GM23248 (cell line): Measurements from ENCODE around the gene UVRAG. TPM values are rescaled to one million over a fixed set of nuclear protein-coding genes. Genes with fewer than 3 reads are reported as not detected.
A peak's percentile ranks its signal among the peaks of the same experiment; 100 is the strongest.

Experiments
- DNase-seq: peaks from one replicate; pipeline ENCODE4 v3.0.0-alpha.2; 2015
- H2AFZ ChIP-seq: fragments of 200-600 bp; sonication (generic); 2 replicates; pipeline ENCODE4 v1.6.1; 2016; ENCODE audit warnings: antibody characterized with exemption
- H3F3A ChIP-seq: fragments of 200-600 bp; sonication (generic); 2 replicates; pipeline ENCODE4 v1.6.1; 2016; ENCODE audit warnings: mild to moderate bottlenecking, antibody characterized with exemption, mixed run types; ENCODE audit not compliant: insufficient read depth
- H3K27ac ChIP-seq: fragments of 200-600 bp; sonication (generic); 2 replicates; pipeline ENCODE4 v1.5.1; 2016; ENCODE audit warnings: mild to moderate bottlenecking
- H3K27me3 ChIP-seq: fragments of 200-600 bp; sonication (generic); replicated peaks from 2 replicates; pipeline ENCODE4 v1.6.1; 2016; ENCODE audit warnings: mild to moderate bottlenecking; ENCODE audit not compliant: insufficient read depth
- H3K36me3 ChIP-seq: fragments of 200-600 bp; sonication (generic); 2 replicates; pipeline ENCODE4 v1.6.1; 2016; ENCODE audit warnings: low read depth, mild to moderate bottlenecking
- H3K4me1 ChIP-seq: fragments of 200-600 bp; sonication (generic); 2 replicates; pipeline ENCODE4 v1.6.1; 2016; ENCODE audit warnings: mild to moderate bottlenecking; ENCODE audit not compliant: insufficient read depth
- H3K4me2 ChIP-seq: fragments of 200-600 bp; sonication (generic); one replicate; pipeline ENCODE4 v1.6.1; 2016; ENCODE audit warnings: mild to moderate bottlenecking; ENCODE audit not compliant: unreplicated experiment
- H3K4me3 ChIP-seq: fragments of 200-600 bp; sonication (generic); 2 replicates; pipeline ENCODE4 v1.5.1; 2016; ENCODE audit warnings: mild to moderate bottlenecking
- H3K79me2 ChIP-seq: fragments of 200-600 bp; sonication (generic); 2 replicates; pipeline ENCODE4 v1.6.1; 2016; ENCODE audit warnings: mild to moderate bottlenecking; ENCODE audit not compliant: insufficient read depth
- H3K9ac ChIP-seq: fragments of 200-600 bp; sonication (generic); 2 replicates; pipeline ENCODE4 v1.6.1; 2016; ENCODE audit warnings: mild to moderate bottlenecking
- H3K9me2 ChIP-seq: fragments of 200-600 bp; sonication (generic); 2 replicates; pipeline ENCODE4 v1.6.1; 2016; ENCODE audit warnings: mixed run types, mild to moderate bottlenecking, moderate library complexity; ENCODE audit not compliant: insufficient read depth
- H3K9me3 ChIP-seq: fragments of 200-600 bp; sonication (generic); one replicate; pipeline ENCODE4 v1.6.1; 2017; ENCODE audit warnings: low read depth
- H4K20me1 ChIP-seq: fragments of 200-600 bp; sonication (generic); 2 replicates; pipeline ENCODE4 v1.6.0; 2016; ENCODE audit not compliant: insufficient read depth
- EZH2 ChIP-seq: fragments of 200-600 bp; sonication (generic); IDR thresholded peaks from 2 replicates; pipeline ENCODE4 v1.6.1; 2018; ENCODE audit warnings: antibody characterized with exemption, mild to moderate bottlenecking; ENCODE audit not compliant: insufficient read depth, poor library complexity, severe bottlenecking
- EZH2phosphoT487 ChIP-seq: fragments of 200-600 bp; sonication (generic); IDR thresholded peaks from 2 replicates; pipeline ENCODE4 v1.6.1; 2018; ENCODE audit warnings: antibody characterized with exemption, moderate library complexity, mild to moderate bottlenecking, low read depth; ENCODE audit not compliant: insufficient read depth
- WGBS, 2 experiments: methylation state at CpG; one replicate each; pipeline ENCODE4 v1.1.6; 2015 to 2017; ENCODE audit warnings: low lambda C conversion rate in 2 of 2, low coverage in 1 of 2; ENCODE audit errors: missing lambda C conversion rate in 2 of 2; 5-methylcytosine and 5-hydroxymethylcytosine counted together
- in situ Hi-C: fragments of 300-500 bp; cut with MboI; formaldehyde crosslinking; loops from 2 replicates; pipeline ENCODE4 v1.15.0; 2020
- polyA plus RNA-seq: library from polyadenylated mRNA; unstranded; fragments of >200 nt; fragmentation: Nextera tagmentation; extraction: Ambion mirVana; gene quantifications from 2 replicates; pipeline ENCODE4 v1.2.1, GENCODE V29; 2016
- total RNA-seq: library from RNA; depleted of rRNA; stranded (reverse); fragments of >200 nt; shearing (Covaris generic); gene quantifications from 2 replicates; pipeline ENCODE4 v1.2.3, GENCODE V29; 2014

The UVRAG gene
- total and polyA plus RNA-seq, 2 experiments from 2014 or later, result 9.9 to 11.0 TPM

- no peaks in the 10 kb centered on the region for H3K9me3 ChIP-seq
- 0 out of 2 replicates have a peak, but pooled peaks cover 8% of the 10 kb centered on the region for H3K4me1 ChIP-seq
- no peak overlapping the region for H3K27ac ChIP-seq
- in situ Hi-C loops, result no loop called here
- 98 to 100% methylated on average over 3 of the region's 3 CpGs for WGBS, 2 experiments
- no peak overlapping the region for H3K9ac ChIP-seq
- no peaks in the 10 kb centered on the region for H3F3A ChIP-seq
- 0 out of 2 replicates have a peak, but pooled peaks cover 11% of the 10 kb centered on the region for H3K79me2 ChIP-seq
- no peaks in the 10 kb centered on the region for H3K9me2 ChIP-seq
- H2AFZ ChIP-seq, result no peak overlapping the region
- no peaks in the 10 kb centered on the region for H3K36me3 ChIP-seq
- no peak overlapping the region for H3K4me2 ChIP-seq
- DNase-seq, result no peak
- no peaks in the 10 kb centered on the region for H3K27me3 ChIP-seq
- H4K20me1 ChIP-seq, result no peaks in the 10 kb centered on the region
- no peak overlapping the region for H3K4me3 ChIP-seq
- TF ChIP-seq EZH2 (no peak), EZH2phosphoT487 (no peak)
Observed at GRCh38 chr11:75944515-75944914, 129.5 kb downstream of the UVRAG start.

DNA sequence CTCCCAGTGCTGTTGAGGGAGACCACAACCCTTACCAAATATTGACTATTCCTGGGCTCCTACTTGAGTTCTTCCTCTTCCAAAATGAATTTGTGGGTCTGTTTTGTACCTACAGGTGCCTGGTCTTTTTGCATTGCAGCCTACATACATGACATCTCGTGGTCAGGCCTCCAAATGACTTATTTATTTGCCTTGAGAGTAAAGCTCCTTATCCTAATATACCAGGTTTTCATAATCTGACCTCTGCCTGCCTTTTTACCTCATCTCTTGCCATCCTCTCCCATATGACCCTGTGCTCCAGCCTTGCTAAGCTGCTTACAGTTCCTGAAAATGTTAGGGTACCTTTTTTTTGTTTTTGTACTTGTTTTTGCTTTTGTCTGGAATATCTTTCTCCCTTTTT, 130.4 kb downstream of the UVRAG start:
- H3K79me2 ChIP-seq, result peaks cover 10% of the 10 kb centered on the region
- no peak overlapping the region for H3K4me2 ChIP-seq
- H3K27ac ChIP-seq, result no peak overlapping the region
- H3K4me3 ChIP-seq, result no peak overlapping the region
- 0 out of 2 replicates have a peak, but pooled peaks cover 13% of the 10 kb centered on the region for H3K4me1 ChIP-seq
- H3K9ac ChIP-seq, result no peak overlapping the region
- H3K27me3 ChIP-seq, result no peaks in the 10 kb centered on the region
- H3K9me2 ChIP-seq, result no peaks in the 10 kb centered on the region
- TF ChIP-seq EZH2phosphoT487, result no peak
- no peak for TF ChIP-seq EZH2
- H3K9me3 ChIP-seq, result no peaks in the 10 kb centered on the region
- H4K20me1 ChIP-seq, result no peaks in the 10 kb centered on the region
- H3K36me3 ChIP-seq, result no peaks in the 10 kb centered on the region
- in situ Hi-C loops, result no loop called here
- H3F3A ChIP-seq, result peaks cover 4% of the 10 kb centered on the region
- no peak overlapping the region for H2AFZ ChIP-seq
- no peak for DNase-seq
- WGBS, 2 experiments, result 100% methylated on average over 1 of the region's 1 CpG

DNA sequence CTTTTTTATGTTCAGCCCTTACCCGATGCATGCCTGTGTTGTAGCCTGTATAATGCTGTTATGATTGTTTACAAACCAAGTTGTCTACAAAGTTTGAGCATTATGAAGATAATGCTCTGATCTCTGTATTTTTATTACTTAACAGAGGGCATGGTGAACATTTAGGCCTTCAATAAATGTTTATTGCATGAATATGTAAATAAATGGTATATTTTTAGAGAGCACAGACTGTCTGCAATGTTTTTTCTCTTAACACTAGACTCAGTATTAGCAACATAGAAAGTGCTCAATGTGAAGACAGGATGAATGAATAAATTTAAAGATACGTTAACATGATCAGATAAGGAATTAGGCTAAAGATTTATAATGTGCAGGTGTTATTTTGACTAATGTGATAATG, 130.9 kb downstream of the UVRAG start:
- no peak for TF ChIP-seq EZH2
- no peak for TF ChIP-seq EZH2phosphoT487
- no peak for DNase-seq
- peaks cover 13% of the 10 kb centered on the region for H3K79me2 ChIP-seq
- H3K4me2 ChIP-seq, result no peak overlapping the region
- H4K20me1 ChIP-seq, result no peaks in the 10 kb centered on the region
- H3K27ac ChIP-seq, result no peak overlapping the region
- no peaks in the 10 kb centered on the region for H3K9me2 ChIP-seq
- H3K4me3 ChIP-seq, result no peak overlapping the region
- H3K9me3 ChIP-seq, result no peaks in the 10 kb centered on the region
- no peak overlapping the region for H3K9ac ChIP-seq
- WGBS, 2 experiments, result 95 to 100% methylated on average over 2 of the region's 2 CpGs
- 0 out of 2 replicates have a peak, but pooled peaks cover 13% of the 10 kb centered on the region for H3K4me1 ChIP-seq
- no peaks in the 10 kb centered on the region for H3K36me3 ChIP-seq
- in situ Hi-C loops, result no loop called here
- no peak overlapping the region for H2AFZ ChIP-seq
- peaks cover 4% of the 10 kb centered on the region for H3F3A ChIP-seq
- no peaks in the 10 kb centered on the region for H3K27me3 ChIP-seq

- in situ Hi-C loops, result no loop called here
- Histone ChIP-seq H4K20me1 (no peaks in the 10 kb centered on the region), H3F3A (peaks cover 4% of the 10 kb centered on the region), H3K9me3 (no peaks in the 10 kb centered on the region), H3K4me3 (no peak overlapping the region), H3K27me3 (no peaks in the 10 kb centered on the region), H3K9ac (no peak overlapping the region), H3K79me2 (peaks cover 13% of the 10 kb centered on the region), H2AFZ (no peak overlapping the region), H3K27ac (no peak overlapping the region), H3K36me3 (no peaks in the 10 kb centered on the region), H3K4me1 (0 out of 2 replicates have a peak, but pooled peaks cover 13% of the 10 kb centered on the region), H3K9me2 (no peaks in the 10 kb centered on the region), H3K4me2 (no peak overlapping the region)
- peak; percentile 9 for DNase-seq
- TF ChIP-seq EZH2 (no peak), EZH2phosphoT487 (no peak)
- WGBS, 2 experiments, result 90 to 94% methylated on average over 8 of the region's 8 CpGs
Observed at GRCh38 chr11:75946531-75947530, 131.8 kb downstream of the UVRAG start.
